B cell (primary cell): ENCODE measurements around the gene KCND3. TPM values are rescaled to one million over a fixed set of nuclear protein-coding genes. Genes with fewer than 3 reads are reported as not detected.

Experiments
- ATAC-seq: fragments of 200-7000 bp; cut with Tn5 transposase; one replicate; pipeline ENCODE4 v1.10.0; 2021; ENCODE audit warnings: low read depth, mild to moderate bottlenecking, moderate number of reproducible peaks, moderate library complexity
- CTCF ChIA-PET: fragments of 350-600 bp; sonication (Branson Sonifier 250); formaldehyde crosslinking; loops from one replicate; lab custom pipeline; 2021; ENCODE audit warnings: antibody characterized with exemption, inconsistent platforms; lab: Charles Lee
- POLR2A ChIA-PET: fragments of 350-600 bp; sonication (Branson Sonifier 250); formaldehyde crosslinking; loops from one replicate; lab custom pipeline; 2021; ENCODE audit warnings: antibody characterized with exemption; lab: Charles Lee
- DNase-seq: peaks from one replicate; pipeline ENCODE4 v3.0.0; 2013
- H2AFZ ChIP-seq: 2 replicates; pipeline ENCODE4 v1.6.1; 2012; ENCODE audit warnings: mild to moderate bottlenecking, low read depth, low read length; ENCODE audit not compliant: insufficient read depth, poor library complexity, severe bottlenecking
- H3K27ac ChIP-seq, 2 donors: 1 replicate in 1 of 2; 2 replicates in 1 of 2; pipeline ENCODE4 v1.5.1; 2012 to 2013; ENCODE audit warnings: low read length in 2 of 2, mild to moderate bottlenecking in 2 of 2, moderate library complexity in 1 of 2
- H3K27me3 ChIP-seq, 4 experiments: fragments of 200-600 bp in 1 of 4; sonication (generic) in 1 of 4; replicated peaks in 1 of 4; 1 replicate in 2 of 4; 2 replicates in 2 of 4; pipeline versions ENCODE4 v1.6.1 to v1.7.0; 2013 to 2016; ENCODE audit warnings: low read length in 3 of 4, mild to moderate bottlenecking in 2 of 4, mixed read lengths in 1 of 4, moderate library complexity in 1 of 4; ENCODE audit not compliant: insufficient read depth in 4 of 4, control insufficient read depth in 3 of 4; ENCODE audit errors: control extremely low read depth in 1 of 4
- H3K36me3 ChIP-seq, 2 experiments: replicated peaks in 1 of 2; 1 replicate in 1 of 2; 2 replicates in 1 of 2; pipeline versions ENCODE4 v1.6.1 to v1.7.1; 2013; ENCODE audit warnings: low read length in 1 of 2; ENCODE audit not compliant: insufficient read depth in 2 of 2, control insufficient read depth in 1 of 2; ENCODE audit errors: control extremely low read depth in 1 of 2, extremely low read depth in 1 of 2
- H3K4me1 ChIP-seq, 2 donors: fragments of 200-600 bp in 1 of 2; sonication (generic) in 1 of 2; 1 replicate in 1 of 2; 2 replicates in 1 of 2; pipeline versions ENCODE4 v1.5.1 to v1.6.1; 2013 to 2017; ENCODE audit warnings: low read length in 2 of 2; ENCODE audit not compliant: control insufficient read depth in 2 of 2, insufficient read depth in 2 of 2
- H3K4me2 ChIP-seq: replicated peaks from 2 replicates; pipeline ENCODE3; 2012; ENCODE audit warnings: mild to moderate bottlenecking, low read depth, low read length; ENCODE audit not compliant: poor library complexity, severe bottlenecking
- H3K4me3 ChIP-seq, 5 experiments: fragments of 200-600 bp in 1 of 5; sonication (generic) in 1 of 5; 1 replicate in 3 of 5; 2 replicates in 2 of 5; pipeline versions ENCODE4 v1.5.1 to v1.7.0; 2011 to 2016; ENCODE audit warnings: low read length in 4 of 5, mild to moderate bottlenecking in 4 of 5, low read depth in 2 of 5, control low read depth in 1 of 5, moderate library complexity in 1 of 5; ENCODE audit not compliant: insufficient read depth in 1 of 5; ENCODE audit errors: control extremely low read depth in 1 of 5, extremely low read depth in 1 of 5
- H3K79me2 ChIP-seq: fragments of 200-600 bp; sonication (generic); one replicate; pipeline ENCODE4 v1.6.0; 2016; ENCODE audit warnings: low read length; ENCODE audit not compliant: control insufficient read depth, insufficient read depth
- H3K9ac ChIP-seq: fragments of 200-600 bp; sonication (generic); 2 replicates; pipeline ENCODE4 v1.6.1; 2017; ENCODE audit warnings: mild to moderate bottlenecking, low read length, moderate library complexity
- H3K9me3 ChIP-seq, 3 donors: one replicate each; pipeline versions ENCODE4 v1.6.1 to v1.7.1; 2013; ENCODE audit warnings: low read length in 2 of 3; ENCODE audit not compliant: control insufficient read depth in 2 of 3, insufficient read depth in 1 of 3; ENCODE audit errors: control extremely low read depth in 1 of 3
- H4K20me1 ChIP-seq: 2 replicates; pipeline ENCODE4 v1.6.0; 2012; ENCODE audit warnings: mild to moderate bottlenecking, low read length; ENCODE audit not compliant: insufficient read depth, control insufficient read depth, poor library complexity, severe bottlenecking
- H3K27ac Mint-ChIP-seq: one replicate; pipeline ENCODE4 v1.8.0; 2021; ENCODE audit warnings: mixed read lengths
- H3K27me3 Mint-ChIP-seq: one replicate; pipeline ENCODE4 v1.8.0; 2021; ENCODE audit warnings: mixed read lengths
- H3K4me1 Mint-ChIP-seq: one replicate; pipeline ENCODE4 v1.8.0; 2021; ENCODE audit warnings: mixed read lengths
- H3K4me3 Mint-ChIP-seq: one replicate; pipeline ENCODE4 v1.8.0; 2021; ENCODE audit warnings: mixed read lengths
- H3K9me3 Mint-ChIP-seq: one replicate; pipeline ENCODE4 v1.8.0; 2022; ENCODE audit warnings: mixed read lengths; ENCODE audit not compliant: insufficient read depth
- CTCF ChIP-seq: fragments of 200-600 bp; IDR thresholded peaks from one replicate; pipeline ENCODE4 v1.8.0; 2022; ENCODE audit warnings: antibody characterized with exemption, mild to moderate bottlenecking
- EZH2 ChIP-seq: IDR thresholded peaks from 2 replicates; pipeline ENCODE4 v1.6.1; 2012; ENCODE audit warnings: borderline replicate concordance, low read depth, mild to moderate bottlenecking, moderate library complexity, low read length; ENCODE audit not compliant: insufficient read depth, poor library complexity, severe bottlenecking
- WGBS: methylation state at CpG from one replicate; pipeline ENCODE4 v1.1.5; 2013; ENCODE audit warnings: missing lambda C conversion rate; ENCODE audit not compliant: insufficient coverage; 5-methylcytosine and 5-hydroxymethylcytosine counted together
- intact Hi-C: fragments of 100-400 bp; cut with micrococcal nuclease; formaldehyde crosslinking; loops from one replicate; pipeline ENCODE4 v1.10.0; 2022
- polyA plus RNA-seq: library from polyadenylated mRNA; depleted of rRNA; stranded (reverse); fragments of >200 nt; gene quantifications from 2 replicates; pipeline ENCODE4 v1.2.3, GENCODE V29; 2012
- total RNA-seq, 2 donors: library from RNA; stranded (reverse); fragments of 120-200 nt in 1 of 2; gene quantifications; 1 replicate in 1 of 2; 2 replicates in 1 of 2; pipeline versions ENCODE4 v1.2.3 to v1.2.4, GENCODE V29; 2013 to 2022

The KCND3 gene
- total and polyA plus RNA-seq, 2 donors (not counting 1 experiment from before 2014, with no cell fraction given), result 0.07 TPM; not detected in 1

GRCh38 chr1:111798580-111798979 is 190.9 kb downstream of the KCND3 start:
- no peak overlapping the region for H3K4me3 ChIP-seq
- peaks cover 5 to 8% of the 10 kb centered on the region in 2 donors for H3K4me1 ChIP-seq
- DNase-seq, result no peak
- H3K27ac ChIP-seq, result no peak overlapping the region
- H2AFZ ChIP-seq, result no peak overlapping the region
- Mint-ChIP-seq H3K27ac (no peak overlapping the region), H3K4me1 (peaks cover 14% of the 10 kb centered on the region), H3K4me3 (no peak overlapping the region), H3K27me3 (peaks cover 6% of the 10 kb centered on the region), H3K9me3 (no peaks in the 10 kb centered on the region)
- no peak for ATAC-seq
- ChIA-PET CTCF (no interaction called here), POLR2A (no interaction called here)
- peaks cover 0 to 9% (median 3%) of the 10 kb centered on the region in 4 experiments for H3K27me3 ChIP-seq
- no peaks in the 10 kb centered on the region for H4K20me1 ChIP-seq
- H3K9ac ChIP-seq, result no peak overlapping the region
- peaks cover 0 to 5% (median 0%) of the 10 kb centered on the region in 3 donors for H3K9me3 ChIP-seq
- H3K4me2 ChIP-seq, result no peak overlapping the region
- H3K79me2 ChIP-seq, result no peaks in the 10 kb centered on the region
- intact Hi-C loops, result no loop called here
- WGBS, result no CpG with 5 or more reads among the region's 2 CpGs
- TF ChIP-seq CTCF (no peak), EZH2 (no peak)
- no peaks in the 10 kb centered on the region for H3K36me3 ChIP-seq

- H3K4me3 ChIP-seq, result no peak overlapping the region
- H3K27ac ChIP-seq, result no peak overlapping the region
- ChIA-PET CTCF (interaction anchor here (1.1 kb wide), 1 partner anchor 13 kb away, joined by 3 read pairs; no protein-coding TSS in a partner anchor), POLR2A (no interaction called here)
- 95% methylated on average over 4 of the region's 6 CpGs for WGBS
- Mint-ChIP-seq H3K27me3 (peaks cover 29% of the 10 kb centered on the region), H3K9me3 (no peaks in the 10 kb centered on the region), H3K4me1 (peaks cover 16% of the 10 kb centered on the region), H3K4me3 (no peak overlapping the region), H3K27ac (no peak overlapping the region)
- intact Hi-C loops, result no loop called here
- H2AFZ ChIP-seq, result no peak overlapping the region
- H3K9ac ChIP-seq, result no peak overlapping the region
- peaks cover 9 to 16% of the 10 kb centered on the region in 2 donors for H3K4me1 ChIP-seq
- H3K36me3 ChIP-seq, result no peaks in the 10 kb centered on the region
- no peak for ATAC-seq
- H3K4me2 ChIP-seq, result no peak overlapping the region
- peaks cover 0 to 5% (median 0%) of the 10 kb centered on the region in 3 donors for H3K9me3 ChIP-seq
- TF ChIP-seq EZH2, result no peak
- no peaks in the 10 kb centered on the region for H3K79me2 ChIP-seq
- H3K27me3 ChIP-seq, result peaks cover 0 to 23% (median 11%) of the 10 kb centered on the region in 4 experiments
- DNase-seq, result no peak
- no peaks in the 10 kb centered on the region for H4K20me1 ChIP-seq
Observed at GRCh38 chr1:111795401-111795800, 194.1 kb downstream of the KCND3 start.
